Stimulated activated naive CD8-positive, alpha-beta T cell treated with anti-CD3 and anti-CD28 coated beads, Interleukin-15, Interleukin-2, amounts not matched to agents 100 ng/mL and 50 ng/mL, for 24 hours (primary cell): ENCODE measurements around the gene LGI1.

Experiments used
- H3K27ac Mint-ChIP-seq: one replicate; pipeline ENCODE4 v1.8.0; 2021; ENCODE audit warnings: mild to moderate bottlenecking, mixed read lengths
- H3K27me3 Mint-ChIP-seq: one replicate; pipeline ENCODE4 v1.8.0; 2021; ENCODE audit warnings: mixed read lengths
- H3K36me3 Mint-ChIP-seq: one replicate; pipeline ENCODE4 v1.8.0; 2021; ENCODE audit warnings: low read depth, mixed read lengths
- H3K4me1 Mint-ChIP-seq: one replicate; pipeline ENCODE4 v1.8.0; 2021; ENCODE audit warnings: low read depth, mixed read lengths
- H3K4me3 Mint-ChIP-seq: one replicate; pipeline ENCODE4 v1.8.0; 2021; ENCODE audit warnings: mild to moderate bottlenecking, mixed read lengths
- H3K9me3 Mint-ChIP-seq: one replicate; pipeline ENCODE4 v1.8.0; 2021; ENCODE audit warnings: mixed read lengths

The LGI1 gene

DNA sequence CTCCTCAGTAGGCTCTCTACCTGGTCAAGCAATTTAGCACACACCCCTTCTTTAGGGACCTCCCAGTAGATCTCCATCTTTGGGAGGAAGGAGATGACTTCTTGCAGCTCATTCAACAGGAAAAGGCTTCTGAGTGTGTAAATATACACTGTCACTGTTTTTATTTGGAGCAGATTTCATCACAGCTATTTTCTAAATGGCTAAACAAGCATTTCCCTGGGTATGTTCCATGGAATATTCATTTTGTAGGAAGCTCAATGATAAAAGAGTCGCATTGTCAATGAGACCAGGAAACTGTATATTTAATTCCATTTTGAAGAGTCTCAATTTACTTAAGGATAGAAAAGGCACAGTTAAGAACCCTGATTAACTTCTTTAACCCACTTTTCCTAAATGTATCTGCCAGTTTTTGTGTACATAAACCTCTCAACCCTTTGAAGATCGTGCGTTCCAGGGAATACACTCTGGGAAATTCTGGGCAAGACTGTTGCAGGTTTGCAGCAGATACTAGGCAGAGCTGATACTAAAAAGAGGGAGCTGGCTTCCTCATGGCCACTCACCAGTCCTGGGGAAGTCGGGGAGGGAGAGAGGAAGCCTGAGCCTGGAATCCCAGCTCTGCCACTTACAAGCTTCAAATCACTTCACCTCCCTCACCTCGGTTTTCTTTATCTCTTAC lies 10.1 kb downstream of the LGI1 start:
- H3K27me3 Mint-ChIP-seq: peaks cover 13% of the 10 kb centered on the region
- H3K4me1 Mint-ChIP-seq: no peaks in the 10 kb centered on the region
- no peaks in the 10 kb centered on the region for H3K36me3 Mint-ChIP-seq
- no peaks in the 10 kb centered on the region for H3K9me3 Mint-ChIP-seq
- no peak overlapping the region for H3K4me3 Mint-ChIP-seq
- no peak overlapping the region for H3K27ac Mint-ChIP-seq

DNA sequence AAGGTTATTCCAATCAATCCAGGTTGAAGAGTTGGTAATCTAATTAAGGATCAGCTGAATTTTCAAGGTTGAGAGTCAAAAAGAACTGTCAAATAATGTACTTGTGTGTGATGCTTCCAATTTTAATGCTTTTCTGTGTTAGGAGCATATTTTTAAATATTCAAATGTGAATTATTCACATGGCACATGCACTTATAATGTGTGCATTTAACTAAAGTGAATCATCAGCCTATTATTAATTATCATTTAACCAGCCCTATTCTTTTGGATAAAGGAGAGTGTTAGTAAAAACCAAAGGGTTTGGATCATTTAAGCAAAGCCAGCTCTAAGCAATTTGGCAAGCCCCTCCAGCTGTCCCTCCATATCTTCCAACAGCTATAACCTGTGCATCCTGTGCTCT lies 11.2 kb downstream of the LGI1 start:
- no peak overlapping the region for H3K4me3 Mint-ChIP-seq
- no peaks in the 10 kb centered on the region for H3K36me3 Mint-ChIP-seq
- no peaks in the 10 kb centered on the region for H3K4me1 Mint-ChIP-seq
- peaks cover 5% of the 10 kb centered on the region for H3K27me3 Mint-ChIP-seq
- H3K9me3 Mint-ChIP-seq: no peaks in the 10 kb centered on the region
- H3K27ac Mint-ChIP-seq: no peak overlapping the region

DNA sequence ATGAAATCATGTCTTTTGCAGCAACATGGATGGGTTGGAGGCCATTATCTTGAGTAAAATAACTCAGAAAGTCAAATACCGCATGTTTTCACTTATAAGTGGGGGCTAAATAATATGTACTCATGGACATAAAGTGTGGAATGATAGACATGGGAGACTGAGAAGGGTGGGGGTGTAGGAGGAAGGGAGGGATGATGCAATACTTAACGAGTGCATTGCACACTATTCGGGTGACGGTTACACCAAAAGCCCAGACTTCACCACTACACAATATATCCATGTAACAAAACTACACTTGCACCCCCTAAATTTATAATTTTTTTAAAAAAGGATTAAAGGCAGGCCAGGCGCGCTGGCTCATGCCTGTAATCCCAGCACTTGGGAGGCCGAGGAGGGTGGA lies 13.6 kb downstream of the LGI1 start:
- Mint-ChIP-seq H3K4me3 (no peak overlapping the region), H3K27ac (no peak overlapping the region), H3K4me1 (no peaks in the 10 kb centered on the region), H3K36me3 (no peaks in the 10 kb centered on the region), H3K27me3 (peaks cover 15% of the 10 kb centered on the region), H3K9me3 (no peaks in the 10 kb centered on the region)

DNA sequence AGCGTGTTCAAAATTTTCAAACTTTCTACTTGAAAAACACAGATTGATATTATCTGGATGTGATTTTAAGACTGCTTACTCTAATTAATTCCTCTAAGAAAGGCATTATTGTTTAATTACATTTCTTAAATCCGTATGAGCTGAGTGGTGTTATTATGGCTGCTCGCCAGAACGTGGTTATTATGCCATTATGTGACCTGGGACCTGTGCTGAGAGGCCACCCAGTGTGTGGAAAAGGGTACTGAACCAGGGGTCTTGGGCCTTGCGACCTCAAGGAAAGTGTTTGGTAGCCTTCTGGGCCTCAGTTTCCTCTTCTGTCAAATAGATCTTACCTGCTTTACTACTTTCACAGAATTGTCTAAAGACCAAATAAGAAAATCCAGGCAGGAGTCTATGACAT lies 15.4 kb downstream of the LGI1 start:
- H3K27ac Mint-ChIP-seq: no peak overlapping the region
- no peaks in the 10 kb centered on the region for H3K4me1 Mint-ChIP-seq
- no peaks in the 10 kb centered on the region for H3K36me3 Mint-ChIP-seq
- H3K4me3 Mint-ChIP-seq: no peak overlapping the region
- H3K27me3 Mint-ChIP-seq: peaks cover 23% of the 10 kb centered on the region
- H3K9me3 Mint-ChIP-seq: no peaks in the 10 kb centered on the region

DNA sequence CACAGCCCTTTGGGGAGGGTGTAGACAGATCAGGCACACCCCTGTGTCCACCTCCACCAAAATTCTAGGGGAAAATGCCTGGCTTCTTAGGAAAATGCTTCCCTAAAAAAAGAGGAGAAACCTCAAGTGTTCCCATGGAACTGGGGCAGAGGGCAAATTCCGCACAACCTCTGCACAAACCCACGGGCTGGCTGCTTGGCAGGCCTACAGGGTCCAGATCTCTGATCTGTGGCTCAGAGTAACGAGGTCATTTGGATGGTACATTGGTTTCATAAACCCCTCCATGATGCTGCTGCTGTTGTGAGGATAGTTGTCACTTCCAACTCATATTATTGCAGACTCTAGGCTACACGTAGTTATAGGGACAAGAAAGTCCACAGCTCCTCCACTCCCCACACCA lies 16.0 kb downstream of the LGI1 start:
- Mint-ChIP-seq H3K4me3 (no peak overlapping the region), H3K9me3 (no peaks in the 10 kb centered on the region), H3K27ac (no peak overlapping the region), H3K4me1 (no peaks in the 10 kb centered on the region), H3K27me3 (peaks cover 27% of the 10 kb centered on the region), H3K36me3 (no peaks in the 10 kb centered on the region)

DNA sequence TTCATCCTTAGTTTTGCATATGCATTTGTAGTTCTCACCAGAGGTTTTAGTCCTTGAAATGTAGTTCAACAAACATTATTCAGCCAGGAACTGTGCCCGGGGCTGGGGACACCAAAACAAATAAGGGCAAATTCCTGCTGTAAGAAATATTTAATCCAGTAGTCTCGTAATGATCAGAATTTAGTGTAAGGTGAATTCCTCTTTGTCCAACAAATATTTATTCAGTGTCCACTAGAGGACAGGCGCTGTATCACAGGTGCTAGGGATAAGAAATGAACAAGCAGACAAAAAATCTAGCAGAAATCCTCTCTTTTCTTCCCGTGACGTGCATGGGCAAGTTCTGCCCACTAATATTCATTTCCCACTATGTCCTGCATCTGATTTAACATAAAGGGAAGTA lies 17.6 kb downstream of the LGI1 start:
- Mint-ChIP-seq H3K36me3 (no peaks in the 10 kb centered on the region), H3K4me1 (no peaks in the 10 kb centered on the region), H3K9me3 (no peaks in the 10 kb centered on the region), H3K4me3 (no peak overlapping the region), H3K27me3 (peaks cover 29% of the 10 kb centered on the region), H3K27ac (no peak overlapping the region)

DNA sequence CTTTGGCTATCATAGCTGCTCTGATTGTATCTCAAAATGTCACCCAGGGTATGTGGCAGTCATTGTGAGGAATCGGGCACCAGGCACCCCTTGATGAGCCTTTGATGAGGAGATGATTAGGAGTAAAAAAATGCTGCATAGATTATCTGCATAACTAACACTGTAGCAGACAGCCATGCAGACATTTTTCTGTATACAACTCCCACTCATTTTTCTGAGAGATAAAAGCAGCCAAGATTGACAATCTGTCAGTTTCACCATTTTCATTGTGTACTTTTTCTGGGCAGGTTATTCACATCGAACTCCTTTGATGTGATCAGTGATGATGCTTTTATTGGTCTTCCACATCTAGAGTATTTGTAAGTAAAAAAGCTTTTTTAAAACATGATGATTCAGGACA lies 19.4 kb downstream of the LGI1 start:
- Mint-ChIP-seq H3K27me3 (peaks cover 29% of the 10 kb centered on the region), H3K27ac (no peak overlapping the region), H3K4me1 (no peaks in the 10 kb centered on the region), H3K36me3 (no peaks in the 10 kb centered on the region), H3K4me3 (no peak overlapping the region), H3K9me3 (no peaks in the 10 kb centered on the region)

DNA sequence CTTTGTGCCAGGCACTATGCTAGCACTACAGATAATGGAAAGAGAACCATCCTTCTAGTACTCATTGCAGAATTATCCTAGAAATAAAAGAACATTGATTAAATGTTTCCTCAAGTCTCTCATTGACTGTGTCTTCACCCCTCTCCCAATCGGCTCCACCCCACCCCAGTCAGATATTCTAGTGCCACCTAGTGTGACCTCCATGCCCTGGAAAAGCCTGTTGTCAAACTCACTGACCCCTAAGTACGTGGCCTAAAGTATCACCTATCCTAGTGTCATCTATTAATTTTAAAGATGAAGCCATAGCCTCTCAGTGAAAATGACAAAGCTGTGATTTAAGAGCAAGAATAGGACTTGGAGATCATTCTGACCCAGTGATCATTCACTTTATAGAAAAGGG lies 26.3 kb downstream of the LGI1 start:
- Mint-ChIP-seq H3K27me3 (peaks cover 15% of the 10 kb centered on the region), H3K4me1 (no peaks in the 10 kb centered on the region), H3K4me3 (no peak overlapping the region), H3K9me3 (no peaks in the 10 kb centered on the region), H3K36me3 (no peaks in the 10 kb centered on the region), H3K27ac (no peak overlapping the region)

DNA sequence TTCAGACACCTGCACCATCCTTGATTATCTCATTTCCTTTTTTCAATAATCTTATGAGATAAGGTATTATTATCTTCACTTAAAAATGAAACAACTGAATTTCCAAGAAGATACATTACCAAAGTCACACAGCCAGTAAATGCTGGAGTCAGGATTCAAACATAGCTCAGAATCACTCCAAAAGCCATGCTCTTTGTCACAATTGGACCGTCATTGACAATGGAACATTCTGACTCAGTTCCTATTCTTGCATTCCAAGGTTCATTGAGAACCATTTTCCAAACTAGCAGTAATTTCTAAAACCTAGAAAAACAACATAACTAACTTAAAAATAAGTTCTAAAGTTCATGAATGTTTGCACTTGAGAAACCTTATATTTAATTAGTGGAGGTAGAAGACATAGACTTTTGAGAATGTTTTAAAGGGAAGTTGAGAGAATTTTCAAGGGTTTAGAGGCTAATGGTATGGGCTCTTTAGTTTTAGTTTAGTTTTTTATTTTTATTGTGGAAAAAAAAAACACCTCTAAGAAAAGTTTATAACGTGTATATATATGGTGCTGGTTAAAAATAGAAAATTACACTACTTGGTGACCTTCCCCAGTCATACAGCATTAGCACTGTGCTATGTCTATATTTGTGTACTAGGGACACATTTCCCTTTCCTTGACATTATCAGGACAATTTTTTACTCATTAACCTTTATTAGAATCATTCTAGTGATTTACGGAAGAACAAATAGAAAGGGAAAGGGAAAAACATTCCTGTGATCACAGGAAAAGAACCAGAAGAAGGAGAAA lies 30.9 kb downstream of the LGI1 start:
- Mint-ChIP-seq H3K27ac (no peak overlapping the region), H3K27me3 (peaks cover 21% of the 10 kb centered on the region), H3K36me3 (no peaks in the 10 kb centered on the region), H3K4me3 (no peak overlapping the region), H3K4me1 (no peaks in the 10 kb centered on the region), H3K9me3 (no peaks in the 10 kb centered on the region)

DNA sequence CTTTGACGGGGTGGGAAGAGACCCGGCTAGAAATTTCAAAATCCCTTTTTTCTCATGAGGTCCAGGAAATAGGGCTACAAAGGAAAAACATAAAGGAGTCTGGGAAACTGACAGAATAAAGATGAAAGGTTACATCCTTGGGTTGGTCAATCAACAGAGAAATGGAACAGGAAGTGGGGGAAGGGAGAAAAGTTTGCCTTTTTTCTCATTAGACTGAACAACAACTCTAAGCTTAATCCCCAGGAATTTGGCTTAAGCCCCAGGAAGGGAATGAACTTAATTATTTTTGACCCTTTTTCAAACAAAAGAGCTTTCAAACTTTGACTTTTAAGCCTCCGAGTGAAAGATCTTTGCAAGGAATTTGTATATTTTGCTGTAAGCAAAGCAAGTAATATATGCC lies 32.7 kb downstream of the LGI1 start:
- no peak overlapping the region for H3K4me3 Mint-ChIP-seq

DNA sequence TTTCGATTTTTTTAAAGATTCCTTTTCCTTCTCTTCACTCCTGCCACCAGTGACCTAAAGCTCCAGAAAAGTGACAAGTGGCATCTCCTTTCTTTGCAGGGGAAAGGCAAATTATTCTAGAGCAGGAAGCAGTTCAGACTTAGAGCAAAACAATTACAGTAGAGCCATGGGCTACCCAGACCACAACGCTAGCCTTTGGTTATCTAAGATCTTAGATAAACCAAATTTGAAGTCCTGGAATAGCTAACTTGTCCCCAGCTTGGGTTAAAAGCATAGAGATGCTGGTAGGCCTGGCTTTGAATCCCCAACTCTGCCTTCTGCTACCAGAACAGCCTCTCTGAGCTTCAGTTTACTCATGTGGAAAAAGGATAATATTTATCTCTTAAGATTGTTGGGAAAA lies 38.4 kb downstream of the LGI1 start:
- H3K4me1 Mint-ChIP-seq: no peaks in the 10 kb centered on the region
- no peak overlapping the region for H3K4me3 Mint-ChIP-seq
- H3K27me3 Mint-ChIP-seq: peaks cover 18% of the 10 kb centered on the region
- no peaks in the 10 kb centered on the region for H3K9me3 Mint-ChIP-seq
- H3K36me3 Mint-ChIP-seq: no peaks in the 10 kb centered on the region
- no peak overlapping the region for H3K27ac Mint-ChIP-seq

More for the DNA sequence above, 32.7 kb downstream of the LGI1 start:
- Mint-ChIP-seq H3K27ac (no peak overlapping the region), H3K9me3 (no peaks in the 10 kb centered on the region), H3K27me3 (peaks cover 24% of the 10 kb centered on the region), H3K36me3 (no peaks in the 10 kb centered on the region), H3K4me1 (no peaks in the 10 kb centered on the region)

DNA sequence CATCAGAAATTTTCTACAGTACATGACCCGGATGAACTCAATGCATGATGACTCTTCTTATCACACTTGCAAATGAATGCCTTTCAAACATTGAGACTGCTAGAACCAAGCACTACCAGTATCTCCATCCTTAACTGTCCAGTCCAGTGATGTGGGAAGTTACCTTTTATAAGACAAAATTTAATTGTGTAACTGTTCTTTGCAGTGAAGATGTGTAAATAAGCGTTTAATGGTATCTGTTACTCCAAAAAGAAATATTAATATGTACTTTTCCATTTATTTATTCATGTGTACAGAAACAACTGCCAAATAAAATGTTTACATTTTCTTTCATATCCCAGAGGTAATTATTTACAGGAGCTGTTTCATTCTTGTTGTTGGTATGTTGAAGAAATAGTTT lies 40.1 kb downstream of the LGI1 start:
- Mint-ChIP-seq H3K27ac (no peak overlapping the region), H3K9me3 (no peaks in the 10 kb centered on the region), H3K4me1 (no peaks in the 10 kb centered on the region), H3K4me3 (no peak overlapping the region), H3K27me3 (peaks cover 27% of the 10 kb centered on the region), H3K36me3 (no peaks in the 10 kb centered on the region)

DNA sequence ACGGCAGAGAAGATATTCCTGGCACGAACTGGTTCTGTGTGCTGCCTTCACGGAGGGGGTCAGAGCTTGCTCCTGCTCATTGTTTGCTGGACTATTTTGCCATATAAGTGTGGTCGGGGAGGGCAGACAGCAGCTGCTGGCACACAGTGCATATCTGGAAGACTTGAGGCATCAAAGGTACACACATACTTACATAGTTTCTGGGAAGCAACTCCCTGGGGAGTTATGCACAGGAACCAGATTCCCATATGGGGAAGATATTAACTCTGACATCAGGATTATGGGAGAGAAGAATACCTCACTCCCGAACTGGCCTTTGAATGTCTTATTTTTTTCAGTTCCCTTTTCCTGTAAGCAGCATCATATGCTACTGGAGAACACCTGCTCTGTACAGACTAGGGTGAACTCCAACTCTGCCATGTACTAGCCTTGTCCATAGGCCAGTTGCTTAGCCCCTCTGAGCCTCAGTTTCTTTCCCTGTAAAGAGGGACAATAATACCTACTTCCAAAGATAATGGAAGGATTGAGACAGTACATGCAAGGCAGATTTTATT lies 41.5 kb downstream of the LGI1 start:
- peaks cover 37% of the 10 kb centered on the region for H3K27me3 Mint-ChIP-seq
- no peak overlapping the region for H3K4me3 Mint-ChIP-seq
- no peaks in the 10 kb centered on the region for H3K4me1 Mint-ChIP-seq

DNA sequence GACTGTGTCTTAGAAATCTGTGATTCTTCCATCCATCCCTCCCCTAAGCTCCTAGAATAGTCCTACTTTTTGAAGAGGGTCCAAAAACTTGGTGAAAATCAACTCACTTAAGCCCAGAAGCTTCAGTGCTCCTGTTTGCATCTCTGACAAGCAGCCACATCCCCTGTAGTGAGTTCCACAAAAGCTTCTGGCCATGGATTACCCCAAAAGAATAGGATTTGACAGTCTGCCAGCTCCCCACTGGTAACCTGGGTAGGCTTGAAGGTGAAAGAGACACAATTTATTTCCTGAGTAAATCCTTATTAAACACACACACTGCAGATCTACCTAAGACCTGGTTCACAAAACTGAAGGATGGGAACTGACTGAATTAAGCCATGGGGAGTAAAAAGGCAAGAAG lies 46.5 kb downstream of the LGI1 start:
- Mint-ChIP-seq H3K9me3 (no peaks in the 10 kb centered on the region), H3K27ac (no peak overlapping the region), H3K36me3 (no peaks in the 10 kb centered on the region), H3K4me1 (no peaks in the 10 kb centered on the region), H3K27me3 (peaks cover 50% of the 10 kb centered on the region), H3K4me3 (no peak overlapping the region)

More for the DNA sequence above, 41.5 kb downstream of the LGI1 start:
- no peak overlapping the region for H3K27ac Mint-ChIP-seq
- H3K9me3 Mint-ChIP-seq: no peaks in the 10 kb centered on the region
- H3K36me3 Mint-ChIP-seq: no peaks in the 10 kb centered on the region

DNA sequence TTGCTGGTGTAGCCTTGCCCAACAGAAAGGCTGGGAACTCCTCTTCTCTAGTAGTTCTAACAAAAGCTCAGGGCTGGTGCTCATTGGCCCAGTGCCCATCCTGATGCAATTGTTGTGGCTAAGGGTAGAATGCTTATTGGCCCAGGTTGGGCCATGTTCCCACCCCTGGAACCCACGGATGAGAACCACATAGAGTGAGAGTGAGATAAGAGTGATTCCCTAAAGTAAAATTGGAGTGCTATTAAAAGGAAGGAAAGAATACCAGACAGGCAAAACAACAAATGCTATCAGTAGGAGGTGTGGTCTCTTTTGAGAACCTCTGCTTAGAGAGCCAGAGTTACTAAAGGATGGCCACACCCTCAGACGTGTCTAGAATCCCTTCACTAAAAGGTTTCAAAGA lies 49.2 kb downstream of the LGI1 start:
- no peak overlapping the region for H3K27ac Mint-ChIP-seq
- H3K4me1 Mint-ChIP-seq: no peaks in the 10 kb centered on the region
- H3K4me3 Mint-ChIP-seq: no peak overlapping the region
- H3K27me3 Mint-ChIP-seq: peaks cover 57% of the 10 kb centered on the region
- H3K36me3 Mint-ChIP-seq: no peaks in the 10 kb centered on the region
- no peaks in the 10 kb centered on the region for H3K9me3 Mint-ChIP-seq
